HG02884 (cell line): ENCODE results near the gene TRPM3.
A peak's percentile ranks its signal among the peaks of the same experiment; 100 is the strongest.

Source experiments
- ATAC-seq: cut with Tn5 transposase; IDR thresholded peaks from one replicate; pipeline ENCODE4 v1.9.1; 2021; ENCODE audit warnings: mild to moderate bottlenecking, moderate library complexity; ENCODE audit not compliant: unreplicated experiment

The TRPM3 gene

DNA sequence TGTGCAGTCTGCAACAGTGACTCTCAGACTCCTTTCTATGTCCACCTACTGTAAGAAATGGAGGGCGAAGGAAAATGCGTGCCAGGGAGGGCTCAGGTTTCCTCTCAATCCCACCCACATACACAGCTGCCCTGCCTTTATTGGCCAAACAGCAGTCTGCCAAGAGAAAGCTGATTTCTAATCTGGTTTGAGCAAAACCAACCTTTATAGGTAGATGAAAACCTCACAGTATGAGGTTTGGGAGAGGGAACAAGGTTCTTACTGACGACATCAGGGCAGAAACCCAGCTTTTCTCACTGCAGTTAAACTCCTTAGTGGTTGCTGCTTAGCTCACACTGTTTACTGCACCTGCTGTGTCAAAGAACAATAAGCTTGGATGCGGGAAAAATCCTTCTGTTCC, 554.7 kb downstream of the TRPM3 start:
- ATAC-seq: no peak

DNA sequence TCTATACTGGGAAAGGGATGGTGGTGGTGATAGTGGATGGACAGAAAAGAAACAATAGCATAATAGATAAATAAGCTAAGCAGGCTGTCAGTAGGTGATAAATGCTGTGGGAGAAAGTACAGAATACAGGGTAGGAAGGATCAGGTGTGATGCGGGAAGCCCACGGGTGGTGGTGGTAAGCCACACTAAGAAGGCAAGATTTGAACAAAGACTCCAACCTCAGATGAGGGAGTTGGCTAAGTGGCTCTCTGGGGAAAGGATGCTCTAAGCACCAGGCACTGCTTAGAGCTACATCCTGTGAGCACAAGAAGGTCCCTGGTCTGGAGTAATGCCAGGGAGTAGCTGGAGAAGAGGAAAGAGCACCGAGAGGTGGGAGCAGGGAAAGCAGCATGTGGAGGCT, 555.4 kb downstream of the TRPM3 start:
- no peak for ATAC-seq

GRCh38 chr9:70564468-70565335, 556.7 kb downstream of the TRPM3 start:
- ATAC-seq: no peak

GRCh38 chr9:70563431-70564204, 557.8 kb downstream of the TRPM3 start:
- ATAC-seq: peak; percentile 99

DNA sequence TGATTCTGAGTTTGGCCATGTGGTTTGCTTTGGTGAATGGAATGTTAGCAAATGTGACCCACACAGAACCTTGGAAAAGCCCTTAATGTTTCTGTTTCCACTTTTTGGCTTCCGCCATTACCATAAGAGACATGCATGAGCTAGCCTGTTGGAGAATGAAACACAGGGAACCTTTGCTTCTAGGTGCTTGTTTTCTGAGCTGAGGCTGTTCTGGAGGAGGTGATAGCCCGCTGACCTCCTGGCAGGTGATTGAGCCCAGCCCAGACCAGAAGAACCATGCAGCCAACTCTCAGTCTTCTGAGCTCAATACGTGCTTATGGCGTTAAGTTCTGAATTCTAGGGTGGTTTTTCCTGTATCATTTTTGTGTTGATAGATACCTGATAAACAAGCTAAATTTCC, 558.4 kb downstream of the TRPM3 start:
- no peak for ATAC-seq

DNA sequence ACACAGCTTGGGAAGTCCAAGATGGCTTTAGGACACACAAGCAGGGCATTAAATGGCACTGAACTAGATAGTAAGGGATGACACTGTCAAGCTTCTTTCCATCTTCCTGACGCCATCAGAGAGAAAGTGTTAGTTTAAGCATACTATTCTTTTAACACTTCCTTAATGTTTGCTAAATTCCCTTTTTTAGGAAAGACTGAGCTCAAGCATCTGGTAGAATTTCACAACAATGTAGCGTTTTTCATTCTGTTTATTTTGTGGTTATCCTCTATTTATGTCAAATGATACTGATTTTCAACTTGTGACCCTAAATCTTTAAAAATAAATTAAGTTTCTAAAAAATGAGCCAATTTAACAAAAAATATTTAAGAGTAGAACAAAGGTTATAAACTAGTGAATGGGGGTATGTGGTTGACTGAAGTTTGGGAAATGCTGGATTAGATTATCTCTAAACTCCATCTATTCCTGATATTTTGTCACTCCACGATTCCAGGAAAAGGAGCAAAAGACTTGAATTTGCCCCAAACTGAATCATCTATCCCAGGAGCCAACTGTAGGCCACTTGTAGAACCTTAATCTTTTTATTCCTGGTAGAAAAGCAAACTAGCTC, 559.5 kb downstream of the TRPM3 start:
- no peak for ATAC-seq

DNA sequence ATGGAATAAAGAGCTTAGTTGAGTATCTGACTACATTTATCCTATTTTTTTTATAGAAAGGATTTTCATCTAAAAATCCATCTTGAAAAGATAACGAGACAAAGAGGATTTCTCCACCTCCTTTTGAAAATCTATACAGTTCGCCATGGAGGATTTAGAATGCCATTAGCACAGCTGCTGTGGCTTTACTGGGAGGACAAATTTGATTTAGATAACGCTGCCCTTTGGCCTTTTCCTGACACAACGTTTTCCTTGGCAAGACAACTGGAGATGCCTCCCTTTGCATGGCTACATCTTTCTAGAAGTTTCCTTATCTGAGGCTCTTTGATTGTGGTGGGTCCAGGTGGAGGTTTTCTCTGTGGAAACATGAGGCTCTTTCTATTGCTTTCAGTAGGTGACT, 560.3 kb downstream of the TRPM3 start:
- ATAC-seq: no peak

DNA sequence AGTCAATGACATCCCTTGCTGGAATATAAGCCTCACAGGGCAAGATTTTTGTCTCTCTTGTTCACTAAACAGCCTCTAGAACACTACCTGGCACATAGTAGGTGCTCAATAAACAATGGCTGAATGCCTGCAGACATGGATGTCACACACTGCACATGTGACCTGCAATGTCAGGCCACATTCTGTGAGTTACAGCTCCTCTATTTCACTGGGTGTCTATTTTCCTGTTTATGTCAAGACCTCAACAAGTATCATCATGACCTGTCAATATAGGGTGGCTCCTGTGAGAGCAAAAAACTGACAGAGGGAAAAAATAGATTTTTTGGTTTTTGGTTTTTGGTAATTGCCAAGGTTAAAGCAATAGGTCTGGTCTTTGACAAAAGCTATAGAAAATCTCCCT, 562.3 kb downstream of the TRPM3 start:
- no peak for ATAC-seq

GRCh38 chr9:70557661-70558369, 563.6 kb downstream of the TRPM3 start:
- ATAC-seq: peak; percentile 96

DNA sequence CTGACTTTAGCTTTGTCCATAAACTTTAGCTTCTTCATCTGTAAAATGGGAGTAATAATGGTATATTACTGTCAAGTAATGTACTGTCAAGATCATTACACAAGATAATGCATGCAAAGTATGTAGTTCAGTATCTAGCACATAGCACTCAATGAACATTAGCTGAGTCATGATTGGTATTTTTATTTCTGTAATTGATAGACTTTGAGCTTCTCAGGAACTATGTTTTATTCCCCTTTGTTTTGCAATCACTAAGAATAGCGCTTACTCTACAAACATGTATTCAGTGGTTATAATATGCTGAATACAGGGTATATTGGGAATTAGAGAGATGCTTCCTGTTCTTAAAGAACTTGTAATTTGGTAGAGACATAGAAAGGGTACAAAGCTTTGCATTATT, 564.6 kb downstream of the TRPM3 start:
- ATAC-seq: no peak

- no peak for ATAC-seq
These were observed 566.5 kb downstream of the TRPM3 start for GRCh38 chr9:70554881-70555280.

DNA sequence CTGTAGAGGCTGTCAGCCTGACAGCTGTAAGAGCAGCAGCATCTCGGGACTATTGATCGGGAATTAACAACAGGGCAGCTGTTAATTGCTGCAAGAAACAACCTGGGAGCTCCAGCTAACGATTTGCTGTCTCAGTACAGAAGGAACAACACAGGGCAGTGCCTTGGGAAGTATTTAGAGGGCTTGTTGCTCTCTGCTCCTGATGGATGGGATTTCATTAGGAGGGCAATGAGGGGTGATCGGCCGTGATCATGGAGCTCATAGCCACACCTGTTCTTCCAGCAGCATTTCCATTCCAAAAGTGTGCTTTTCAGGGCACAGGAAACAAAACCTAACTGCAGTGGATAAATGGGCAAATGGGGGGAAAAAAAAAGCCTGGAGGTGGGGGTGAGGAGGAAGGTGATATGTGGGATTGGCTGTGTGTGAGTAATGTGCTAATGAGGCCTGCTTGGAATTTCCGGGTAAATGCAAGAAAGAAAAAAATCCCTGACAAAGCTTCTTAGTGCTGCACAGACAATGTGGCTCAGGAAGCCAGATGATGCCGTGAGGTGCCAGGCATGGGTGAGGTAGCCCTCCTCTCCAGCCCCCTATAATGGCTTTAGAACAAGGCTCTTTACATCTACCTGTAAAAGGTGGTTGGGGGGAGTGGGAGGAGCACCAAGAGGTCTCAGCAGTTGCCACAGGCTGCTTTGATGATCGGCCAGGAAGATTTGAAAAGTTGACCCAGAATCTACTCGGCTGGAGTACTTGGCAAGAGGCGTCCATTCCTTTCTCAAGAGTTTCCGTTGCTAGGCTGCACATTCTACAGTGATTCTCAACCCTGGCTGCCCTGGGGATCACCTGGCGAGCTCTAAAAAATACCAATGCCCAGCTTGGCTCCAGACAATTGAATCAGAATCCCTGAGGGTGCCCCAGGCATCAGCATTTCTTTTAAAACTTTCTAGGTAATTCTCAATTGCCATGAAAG, 567.4 kb downstream of the TRPM3 start:
- no peak for ATAC-seq

DNA sequence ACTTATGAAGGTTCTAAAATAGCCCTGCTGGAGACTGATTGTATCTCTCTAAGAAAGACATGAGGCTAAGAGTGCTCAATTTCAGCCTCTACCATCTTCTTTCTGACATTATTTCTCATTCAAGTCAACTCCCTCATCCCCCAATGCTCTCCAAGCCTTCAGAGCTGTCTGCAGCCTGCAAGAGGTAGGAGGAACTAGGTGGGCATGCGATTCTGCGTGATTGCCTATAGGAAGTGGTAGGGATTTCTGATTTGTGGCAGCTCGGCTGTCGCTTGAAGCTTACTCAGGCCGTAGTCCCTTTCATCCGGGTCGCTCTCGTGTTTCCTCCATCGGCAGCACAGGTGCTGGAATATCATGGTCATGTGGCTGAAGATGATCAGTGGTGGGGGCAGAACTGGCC, 568.9 kb downstream of the TRPM3 start:
- no peak for ATAC-seq

DNA sequence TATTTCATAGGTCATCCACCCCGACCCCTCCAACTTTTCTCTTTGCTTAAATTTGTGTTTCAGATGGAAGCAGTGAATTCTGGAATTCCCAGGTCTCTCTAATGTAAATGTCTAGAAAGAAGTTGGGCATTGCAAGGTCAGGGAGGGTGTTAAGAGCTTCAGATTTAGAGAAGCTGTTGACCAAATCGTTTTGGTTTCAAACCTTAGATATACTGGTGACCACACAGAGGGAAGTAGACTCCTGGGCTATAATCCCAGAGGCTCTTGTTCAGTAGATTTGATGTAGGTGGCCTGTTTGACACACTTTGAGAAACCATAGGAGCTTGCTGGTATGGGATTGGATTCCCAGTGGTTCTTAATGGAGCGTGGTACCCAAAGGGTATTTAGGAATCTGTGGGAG, 569.6 kb downstream of the TRPM3 start:
- no peak for ATAC-seq

GRCh38 chr9:70551396-70551795, 570.0 kb downstream of the TRPM3 start:
- ATAC-seq: no peak

DNA sequence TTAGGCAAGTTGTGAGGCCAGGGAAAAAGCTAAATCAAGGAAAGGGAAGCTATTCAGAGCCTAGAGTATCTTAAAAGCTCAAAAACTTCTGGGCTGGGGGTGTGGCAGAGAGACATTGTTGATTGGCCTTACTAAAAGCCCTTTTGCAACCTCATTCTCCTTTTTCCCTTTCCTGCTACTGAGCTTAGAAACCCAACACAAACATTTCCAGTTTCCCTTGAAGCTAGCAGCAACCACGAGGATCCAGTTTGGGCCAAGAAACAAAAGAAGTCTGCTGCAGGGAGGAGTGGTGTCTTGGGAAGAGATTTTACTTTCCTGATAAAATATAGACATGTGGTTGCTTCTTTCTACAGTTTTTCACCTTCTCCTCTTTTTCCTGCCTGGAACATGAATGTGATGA, 571.5 kb downstream of the TRPM3 start:
- no peak for ATAC-seq

DNA sequence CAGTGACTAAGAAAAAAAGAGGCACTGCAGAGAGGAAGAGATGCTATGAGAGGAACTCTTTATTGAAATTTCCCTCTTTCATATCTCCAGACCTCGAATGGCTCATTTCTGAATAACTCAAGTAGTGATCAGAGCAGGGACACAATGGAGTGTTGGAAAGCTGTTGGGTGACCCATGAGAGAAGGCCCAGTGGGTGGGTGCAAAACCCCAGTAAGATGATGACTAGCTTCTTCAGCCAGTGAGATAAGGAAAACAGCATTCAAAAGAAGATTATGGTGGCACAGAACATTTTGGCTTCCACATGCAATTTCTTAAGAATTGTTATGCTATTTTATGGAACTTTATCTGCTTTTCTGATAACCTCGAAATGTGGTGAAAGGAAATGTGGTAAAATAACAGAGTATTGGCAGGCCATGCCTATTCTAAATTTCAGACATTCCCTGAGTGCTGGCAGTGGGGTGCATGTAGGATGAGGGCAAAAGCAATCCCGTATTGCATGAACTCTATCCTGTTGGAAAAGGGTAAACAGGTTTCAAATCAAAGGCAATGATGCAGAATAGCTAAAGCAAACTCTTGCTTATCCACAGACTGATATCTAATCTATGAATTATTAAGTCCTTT, 579.0 kb downstream of the TRPM3 start:
- no peak for ATAC-seq

- ATAC-seq: no peak
These were observed 581.4 kb downstream of the TRPM3 start for GRCh38 chr9:70540016-70540415.

DNA sequence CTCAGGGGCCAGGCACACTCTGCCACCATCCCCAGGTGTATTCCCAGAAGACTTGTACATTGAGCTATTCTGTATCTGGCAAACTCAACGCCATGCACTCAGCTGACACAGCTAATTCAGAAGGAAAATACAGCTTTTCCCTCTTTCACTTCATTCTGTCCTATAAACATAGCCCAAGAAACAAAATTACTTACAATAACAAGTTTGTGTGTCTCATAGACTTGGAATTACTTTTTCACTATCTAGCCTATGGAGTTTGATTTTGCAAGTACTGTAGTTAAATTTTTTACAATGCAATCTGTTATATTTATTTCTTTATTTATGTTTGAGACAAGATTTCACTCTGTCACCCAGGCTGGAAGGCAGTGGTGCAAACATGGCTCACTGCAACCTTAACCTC, 581.9 kb downstream of the TRPM3 start:
- ATAC-seq: no peak

GRCh38 chr9:70539001-70539400, 582.4 kb downstream of the TRPM3 start:
- no peak for ATAC-seq
